ENCODE measurements around the gene HAGHL.

The HAGHL gene, protein sequence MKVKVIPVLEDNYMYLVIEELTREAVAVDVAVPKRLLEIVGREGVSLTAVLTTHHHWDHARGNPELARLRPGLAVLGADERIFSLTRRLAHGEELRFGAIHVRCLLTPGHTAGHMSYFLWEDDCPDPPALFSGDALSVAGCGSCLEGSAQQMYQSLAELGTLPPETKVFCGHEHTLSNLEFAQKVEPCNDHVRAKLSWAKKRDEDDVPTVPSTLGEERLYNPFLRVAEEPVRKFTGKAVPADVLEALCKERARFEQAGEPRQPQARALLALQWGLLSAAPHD

DNA sequence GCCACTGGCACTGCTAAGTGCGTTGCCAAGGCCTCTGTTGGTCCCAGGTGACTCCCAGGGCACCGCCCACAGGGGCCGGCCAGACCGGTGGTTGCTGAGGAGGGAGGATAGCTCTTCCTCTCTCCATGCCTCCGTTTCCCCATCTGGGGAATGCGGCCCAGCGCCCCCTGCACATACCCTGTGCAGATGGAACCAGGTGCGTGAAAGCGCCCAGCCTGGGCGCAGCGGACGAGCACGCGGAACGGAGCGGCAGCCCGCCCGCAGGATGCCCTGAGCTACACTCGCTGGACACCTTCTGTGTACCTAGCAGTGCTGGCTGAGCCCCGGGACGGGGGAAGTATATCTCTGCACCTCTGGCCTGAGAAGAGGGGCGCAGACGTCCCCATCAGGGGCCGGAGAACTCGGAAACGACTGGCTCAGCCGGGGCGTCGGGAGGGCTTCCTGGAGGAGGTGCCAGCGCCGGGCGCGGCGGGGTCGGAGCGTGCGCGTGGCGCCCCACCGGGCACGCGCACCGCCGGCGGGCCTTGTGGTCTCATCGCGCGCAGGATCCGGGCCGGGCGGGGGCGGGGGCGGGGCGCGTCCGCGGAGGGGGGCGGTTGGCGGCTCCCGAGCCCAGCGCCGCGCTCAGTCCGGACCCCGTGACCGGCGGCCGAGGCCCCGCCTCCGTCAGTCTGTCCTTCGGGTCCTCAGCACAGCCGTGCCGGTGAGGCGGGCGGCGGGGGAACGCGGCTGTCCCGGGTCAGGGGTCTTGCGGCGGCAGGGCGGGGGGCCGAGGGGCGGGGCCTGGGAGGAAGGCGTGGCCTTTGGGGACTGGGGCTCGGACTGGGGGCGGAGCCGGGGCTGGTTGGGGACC, at the start of gene HAGHL, which contains the start of gene CCDC78:
TSS of gene HAGHL (plus strand) at position 669 of the 853 bp plus-strand sequence. CDS start 404 bp downstream, outside the sequence.
TSS of gene CCDC78 (minus strand) at position 6 of the 853 bp plus-strand sequence. CDS start 76 bp downstream, outside the sequence.
- DNase-seq (ENCODE audit: low read depth in 2 of 2, low spot score in 1 of 2) = peak; percentile 28 to 38

DNA sequence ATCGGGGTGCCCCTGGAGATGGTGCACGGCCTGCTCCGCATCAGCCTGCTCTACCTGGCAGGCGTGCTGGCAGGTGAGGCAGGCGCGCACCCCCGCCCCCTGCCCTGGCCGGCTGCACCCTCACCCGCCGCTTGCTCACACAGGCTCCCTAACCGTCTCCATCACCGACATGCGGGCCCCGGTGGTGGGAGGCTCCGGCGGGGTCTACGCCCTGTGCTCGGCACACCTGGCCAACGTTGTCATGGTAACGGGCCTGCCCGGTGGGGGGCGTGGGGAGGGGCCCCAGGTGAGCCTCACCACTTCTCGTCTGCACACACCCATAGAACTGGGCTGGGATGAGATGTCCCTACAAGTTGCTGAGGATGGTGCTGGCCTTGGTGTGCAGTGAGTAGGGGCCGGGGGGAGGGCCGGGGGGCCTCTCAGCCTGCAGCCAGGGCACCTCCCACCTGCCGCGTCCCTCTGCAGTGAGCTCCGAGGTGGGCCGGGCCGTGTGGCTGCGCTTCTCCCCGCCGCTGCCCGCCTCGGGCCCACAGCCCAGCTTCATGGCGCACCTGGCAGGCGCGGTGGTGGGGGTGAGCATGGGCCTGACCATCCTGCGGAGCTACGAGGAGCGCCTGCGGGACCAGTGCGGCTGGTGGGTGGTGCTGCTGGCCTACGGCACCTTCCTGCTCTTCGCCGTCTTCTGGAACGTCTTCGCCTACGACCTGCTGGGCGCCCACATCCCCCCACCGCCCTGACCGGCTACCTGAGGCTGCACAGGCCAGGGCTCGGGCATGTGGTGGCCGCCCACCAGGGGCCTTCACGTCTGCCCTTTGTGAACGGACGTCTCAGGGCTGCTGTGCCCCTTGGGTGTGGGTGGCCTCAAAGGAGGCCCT, 49.4 kb upstream of the HAGHL start:
- DNase-seq (ENCODE audit: low read depth in 2 of 2, low spot score in 1 of 2) = no peak

DNA sequence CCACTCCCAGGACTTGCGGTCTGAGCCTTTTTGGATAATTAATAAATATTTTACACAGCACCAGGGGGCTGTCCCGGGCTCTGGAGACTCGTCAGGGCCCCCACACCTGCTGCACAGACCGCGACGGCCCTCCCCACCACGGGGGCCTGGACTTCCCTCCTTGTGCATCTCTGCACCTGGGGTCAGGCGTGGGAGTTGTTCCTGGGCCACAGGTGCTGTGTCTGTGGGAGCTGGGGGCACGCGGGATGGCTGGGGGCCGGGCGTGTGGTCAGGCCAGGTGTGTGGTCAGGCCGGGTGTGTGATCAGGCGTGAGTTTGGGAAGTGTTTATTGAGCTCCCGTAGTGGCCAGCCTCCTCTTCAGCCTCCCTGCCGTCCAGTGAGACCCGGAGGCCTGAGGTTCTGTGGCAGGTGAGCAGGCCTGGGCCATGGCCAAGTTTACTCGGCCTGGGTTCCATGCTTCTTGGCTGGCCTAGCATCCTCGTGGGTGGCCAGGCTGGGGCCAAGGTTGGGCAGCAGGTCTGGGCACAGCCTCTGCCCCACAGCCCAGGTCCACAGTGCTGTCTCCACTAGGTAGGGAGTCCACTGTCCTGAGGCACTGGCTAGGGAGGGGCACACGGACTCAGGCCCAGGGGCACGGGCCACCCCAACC, 48.6 kb upstream of the HAGHL start:
- DNase-seq (ENCODE audit: low read depth in 2 of 2, low spot score in 1 of 2) = no peak

DNA sequence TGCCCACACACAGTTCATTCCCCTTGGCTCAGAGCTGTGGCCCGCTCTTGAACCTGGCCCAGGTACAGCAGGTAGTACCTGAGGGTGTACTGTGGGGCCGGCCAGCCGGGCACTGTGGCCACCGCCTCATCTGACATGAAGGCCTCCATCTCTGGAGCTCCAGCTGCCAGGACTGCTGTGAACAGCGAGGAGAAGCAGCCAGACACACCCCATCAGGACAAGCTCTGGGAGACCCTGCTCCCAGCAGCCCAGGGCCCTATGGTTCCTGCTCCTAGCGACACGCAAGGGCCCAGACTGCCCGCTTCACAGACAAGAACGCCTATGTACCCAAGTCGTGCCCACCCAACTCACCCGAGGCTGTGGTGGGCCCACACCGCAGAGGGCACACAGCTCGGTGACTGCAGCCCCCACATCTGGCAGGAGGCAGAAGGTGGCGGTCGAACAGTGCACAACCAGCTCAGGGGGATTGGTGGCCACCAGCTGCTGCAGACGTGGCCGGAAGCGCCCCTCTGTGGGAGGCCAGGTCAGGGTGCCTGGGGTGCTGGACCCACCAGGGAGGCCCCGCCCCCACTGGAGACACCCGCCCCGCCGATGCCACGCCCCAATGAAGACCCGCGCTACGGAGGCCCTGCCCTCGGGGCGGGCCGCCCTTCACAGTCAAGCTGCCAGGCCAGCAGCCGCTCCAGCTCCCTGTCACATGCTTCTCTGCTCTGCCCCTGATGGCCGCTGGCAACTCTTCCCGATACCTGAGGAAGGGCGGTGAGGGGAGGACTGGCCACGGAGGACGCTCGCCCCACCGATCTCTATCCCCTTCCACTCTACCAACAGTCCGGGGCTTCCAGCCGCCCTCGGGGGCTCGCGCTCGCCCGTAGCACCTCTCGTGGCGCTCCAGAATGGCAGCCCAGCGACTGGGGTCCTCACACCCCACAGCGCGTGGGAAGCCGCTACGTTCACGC, 47.8 kb upstream of the HAGHL start:
- DNase-seq (ENCODE audit: low read depth in 2 of 2, low spot score in 1 of 2) = no peak

DNA sequence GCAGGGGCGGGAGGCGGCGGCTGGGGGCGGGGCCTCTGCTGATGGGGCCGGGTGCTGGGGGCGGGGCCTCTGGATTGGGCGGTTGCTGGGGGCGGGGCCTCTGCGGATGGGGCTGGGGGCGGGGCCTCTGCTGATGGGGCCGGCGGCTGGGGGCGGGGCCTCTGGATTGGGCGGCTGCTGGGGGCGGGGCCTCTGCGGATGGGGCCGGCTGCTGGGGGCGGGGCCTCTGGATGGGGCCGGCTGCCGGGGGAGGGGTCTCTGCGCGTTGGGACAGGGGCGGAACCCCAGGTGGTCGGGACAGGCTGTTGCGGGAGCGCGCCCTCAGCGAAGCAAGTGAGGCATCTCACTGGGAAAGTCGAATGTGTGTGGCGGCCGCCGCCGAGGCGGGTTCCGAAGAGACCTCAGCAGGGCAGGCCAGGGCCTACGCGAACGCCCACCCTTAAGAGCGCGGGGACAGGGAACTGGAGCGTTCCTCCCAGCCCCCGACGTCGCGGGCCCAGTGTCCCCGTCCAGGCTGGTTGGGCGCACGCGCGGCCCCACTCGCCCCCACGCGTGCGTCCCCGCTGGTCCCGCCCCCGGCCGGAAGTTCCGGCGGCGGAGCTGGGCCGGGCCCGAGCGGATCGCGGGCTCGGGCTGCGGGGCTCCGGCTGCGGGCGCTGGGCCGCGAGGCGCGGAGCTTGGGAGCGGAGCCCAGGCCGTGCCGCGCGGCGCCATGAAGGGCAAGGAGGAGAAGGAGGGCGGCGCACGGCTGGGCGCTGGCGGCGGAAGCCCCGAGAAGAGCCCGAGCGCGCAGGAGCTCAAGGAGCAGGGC, 46.9 kb upstream of the HAGHL start, which contains the start of gene STUB1:
TSS of gene STUB1 (plus strand) at position 597 of the 811 bp plus-strand sequence. CDS start at position 713, 116 bp downstream.
- peak; percentile 65 to 80 for DNase-seq (ENCODE audit: low read depth in 2 of 2, low spot score in 1 of 2)

DNA sequence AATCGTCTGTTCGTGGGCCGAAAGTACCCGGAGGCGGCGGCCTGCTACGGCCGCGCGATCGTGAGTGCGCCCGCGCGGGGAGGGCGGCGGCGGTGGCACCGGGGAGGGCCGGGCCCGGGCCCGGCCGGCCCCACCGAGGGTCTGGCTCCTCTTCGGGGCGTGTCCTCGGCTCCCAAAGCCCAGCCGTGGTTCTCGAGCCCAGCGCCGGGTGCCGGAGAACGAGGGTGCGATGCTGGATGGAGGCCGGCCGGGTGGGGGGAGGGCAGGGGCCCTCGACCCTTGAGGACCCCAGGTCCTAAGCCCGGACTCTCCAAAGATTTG, 46.3 kb upstream of the HAGHL start:
- DNase-seq (ENCODE audit: low read depth in 2 of 2, low spot score in 1 of 2) = no peak

DNA sequence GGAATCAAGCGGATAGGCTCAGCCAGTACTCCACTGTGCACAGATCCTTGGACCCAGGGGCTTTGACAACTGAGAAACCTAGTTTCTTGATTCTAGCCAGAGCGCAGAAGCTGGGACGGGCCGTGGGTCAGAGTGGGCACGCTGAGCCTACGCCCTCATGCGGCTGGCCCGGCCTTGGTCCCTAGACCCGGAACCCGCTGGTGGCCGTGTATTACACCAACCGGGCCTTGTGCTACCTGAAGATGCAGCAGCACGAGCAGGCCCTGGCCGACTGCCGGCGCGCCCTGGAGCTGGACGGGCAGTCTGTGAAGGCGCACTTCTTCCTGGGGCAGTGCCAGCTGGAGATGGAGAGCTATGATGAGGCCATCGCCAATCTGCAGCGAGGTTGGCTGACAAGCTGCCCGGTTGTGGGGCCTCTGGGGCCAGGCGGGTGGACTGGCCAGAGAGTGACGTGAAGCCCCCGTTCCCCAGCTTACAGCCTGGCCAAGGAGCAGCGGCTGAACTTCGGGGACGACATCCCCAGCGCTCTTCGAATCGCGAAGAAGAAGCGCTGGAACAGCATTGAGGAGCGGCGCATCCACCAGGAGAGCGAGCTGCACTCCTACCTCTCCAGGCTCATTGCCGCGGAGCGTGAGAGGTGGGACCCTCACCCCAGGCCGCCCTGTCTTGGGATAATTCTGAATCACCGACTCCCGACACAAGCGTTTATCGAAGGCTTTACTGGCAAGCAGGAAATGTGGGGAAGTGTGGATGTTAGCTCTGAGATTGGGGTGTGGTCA, 45.8 kb upstream of the HAGHL start:
- no peak for DNase-seq (ENCODE audit: low read depth in 2 of 2, low spot score in 1 of 2)

DNA sequence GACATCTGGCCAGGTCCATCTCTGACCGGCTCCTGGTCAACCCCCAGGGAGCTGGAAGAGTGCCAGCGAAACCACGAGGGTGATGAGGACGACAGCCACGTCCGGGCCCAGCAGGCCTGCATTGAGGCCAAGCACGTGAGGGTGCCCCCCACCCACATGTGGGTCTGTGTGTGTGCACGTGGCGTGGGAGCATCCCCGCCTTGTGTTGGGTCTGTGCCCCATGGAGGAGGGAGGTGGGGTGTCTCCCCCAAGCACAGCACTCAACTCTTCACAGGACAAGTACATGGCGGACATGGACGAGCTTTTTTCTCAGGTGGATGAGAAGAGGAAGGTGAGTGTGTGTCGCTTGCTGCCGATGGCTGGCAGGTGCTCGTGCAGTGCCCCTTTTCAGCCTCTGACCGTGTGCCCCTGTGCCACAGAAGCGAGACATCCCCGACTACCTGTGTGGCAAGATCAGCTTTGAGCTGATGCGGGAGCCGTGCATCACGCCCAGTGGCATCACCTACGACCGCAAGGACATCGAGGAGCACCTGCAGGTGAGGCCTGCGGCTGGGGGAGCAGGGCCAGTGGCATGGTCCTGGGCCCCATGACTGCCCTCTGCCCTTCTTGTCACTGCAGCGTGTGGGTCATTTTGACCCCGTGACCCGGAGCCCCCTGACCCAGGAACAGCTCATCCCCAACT, 45.0 kb upstream of the HAGHL start:
- DNase-seq (ENCODE audit: low read depth in 2 of 2, low spot score in 1 of 2) = no peak

DNA sequence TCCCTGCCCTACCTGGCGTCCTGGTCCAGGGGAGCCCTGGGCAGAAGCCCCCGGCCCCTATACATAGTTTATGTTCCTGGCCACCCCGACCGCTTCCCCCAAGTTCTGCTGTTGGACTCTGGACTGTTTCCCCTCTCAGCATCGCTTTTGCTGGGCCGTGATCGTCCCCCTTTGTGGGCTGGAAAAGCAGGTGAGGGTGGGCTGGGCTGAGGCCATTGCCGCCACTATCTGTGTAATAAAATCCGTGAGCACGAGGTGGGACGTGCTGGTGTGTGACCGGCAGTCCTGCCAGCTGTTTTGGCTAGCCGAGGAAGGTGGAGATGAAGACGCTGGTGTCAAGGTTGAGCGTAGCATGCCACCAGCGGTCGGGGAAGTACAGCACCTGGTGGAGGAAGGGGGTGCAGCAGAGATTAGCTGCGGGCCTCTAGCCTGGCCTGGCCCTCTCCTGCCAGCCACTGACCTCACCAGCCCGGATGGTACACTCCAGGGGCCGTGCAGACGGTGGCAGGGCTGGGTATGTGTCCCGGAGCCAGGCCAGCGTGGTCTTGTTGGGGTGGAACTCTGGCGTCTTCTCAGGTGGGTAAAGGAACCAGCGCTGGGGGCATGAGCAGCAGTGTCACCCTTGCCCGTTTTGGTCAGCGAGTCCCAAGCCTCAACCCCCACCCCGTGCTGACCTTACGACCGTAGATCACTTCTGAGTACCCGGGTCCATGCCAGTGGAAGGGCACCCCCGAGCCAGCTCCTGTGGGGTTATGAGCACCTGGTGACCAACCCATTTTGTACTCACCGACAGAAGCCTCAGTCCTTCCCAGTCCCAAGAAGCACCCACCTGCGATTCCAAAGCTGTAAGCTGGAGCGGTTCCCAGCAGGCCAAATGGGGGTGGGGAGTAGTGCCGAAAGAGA, 44.2 kb upstream of the HAGHL start:
- DNase-seq (ENCODE audit: low read depth in 2 of 2, low spot score in 1 of 2) = no peak

DNA sequence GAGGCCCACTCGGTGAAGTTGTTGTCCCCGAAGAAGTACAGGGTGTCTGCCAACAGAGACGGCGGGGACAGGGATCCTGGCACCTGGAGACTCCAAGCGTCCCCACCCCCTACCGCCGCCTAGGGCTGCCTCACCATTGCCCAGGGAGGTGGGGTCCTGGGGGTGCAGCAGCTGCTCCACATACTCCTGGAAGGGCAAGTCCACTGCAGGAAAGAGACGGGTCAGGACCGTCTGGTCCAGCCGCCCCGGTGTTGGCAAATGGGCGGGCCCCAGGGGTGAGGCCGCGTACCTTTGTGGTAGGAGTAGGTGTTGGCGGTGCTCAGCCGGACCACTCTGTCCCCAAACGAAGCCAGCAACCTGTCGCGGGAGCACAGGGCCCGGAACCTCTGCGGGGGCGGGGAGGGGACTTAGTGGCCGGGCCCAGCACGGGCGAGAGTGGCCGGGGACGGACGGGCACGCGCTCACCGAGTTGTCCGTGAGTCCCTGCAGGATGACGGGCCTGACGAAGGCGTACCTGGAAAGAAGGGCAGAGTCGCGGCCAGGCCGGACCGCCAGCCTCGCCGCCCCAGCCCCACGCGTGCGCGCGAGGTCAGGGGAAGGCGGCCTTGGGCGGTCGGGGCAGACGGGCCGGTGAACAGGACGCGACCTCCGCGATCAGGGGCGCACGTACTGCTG, 43.4 kb upstream of the HAGHL start:
- DNase-seq (ENCODE audit: low read depth in 2 of 2, low spot score in 1 of 2) = no peak

DNA sequence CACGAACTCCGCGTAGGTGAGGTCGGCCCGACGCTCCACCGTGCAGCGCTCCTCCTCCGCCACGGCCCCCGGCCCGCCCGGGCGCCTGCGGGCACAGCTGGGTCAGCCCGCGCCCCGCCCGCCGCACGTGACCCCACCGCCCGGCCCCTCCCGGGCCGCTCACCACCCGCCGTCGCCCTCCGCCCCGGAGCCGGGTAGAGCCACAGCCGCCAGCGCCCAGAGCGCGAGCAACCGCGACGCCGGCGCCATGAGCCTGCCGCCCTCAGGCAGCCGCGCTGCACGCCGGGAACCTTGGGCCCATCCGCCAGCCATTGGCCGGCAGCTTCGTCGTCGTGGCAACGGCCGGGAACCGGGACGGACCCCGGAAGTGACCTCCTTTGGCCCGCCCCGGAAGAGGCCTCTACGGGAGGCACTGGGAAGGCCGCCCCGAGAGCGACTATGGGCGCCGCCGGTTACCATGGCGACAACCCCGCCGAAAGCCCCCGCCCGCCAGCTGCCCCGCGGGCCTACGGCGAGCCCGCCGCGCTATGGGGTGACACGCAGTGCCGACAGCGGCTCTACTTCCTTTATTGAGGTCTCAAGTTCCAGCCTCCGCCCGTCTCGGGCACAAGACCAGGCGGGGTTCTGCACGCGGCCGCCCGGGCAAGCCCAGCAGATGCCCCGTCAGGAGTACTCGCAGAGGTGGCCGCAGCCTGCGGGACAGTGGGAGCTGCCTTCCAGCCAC, 42.7 kb upstream of the HAGHL start, which contains the start of gene JMJD8:
TSS of gene JMJD8 (minus strand) at position 264 of the 724 bp plus-strand sequence. CDS start at position 249, 15 bp downstream.
- DNase-seq (ENCODE audit: low read depth in 2 of 2, low spot score in 1 of 2) = peak; percentile 88 to 91

DNA sequence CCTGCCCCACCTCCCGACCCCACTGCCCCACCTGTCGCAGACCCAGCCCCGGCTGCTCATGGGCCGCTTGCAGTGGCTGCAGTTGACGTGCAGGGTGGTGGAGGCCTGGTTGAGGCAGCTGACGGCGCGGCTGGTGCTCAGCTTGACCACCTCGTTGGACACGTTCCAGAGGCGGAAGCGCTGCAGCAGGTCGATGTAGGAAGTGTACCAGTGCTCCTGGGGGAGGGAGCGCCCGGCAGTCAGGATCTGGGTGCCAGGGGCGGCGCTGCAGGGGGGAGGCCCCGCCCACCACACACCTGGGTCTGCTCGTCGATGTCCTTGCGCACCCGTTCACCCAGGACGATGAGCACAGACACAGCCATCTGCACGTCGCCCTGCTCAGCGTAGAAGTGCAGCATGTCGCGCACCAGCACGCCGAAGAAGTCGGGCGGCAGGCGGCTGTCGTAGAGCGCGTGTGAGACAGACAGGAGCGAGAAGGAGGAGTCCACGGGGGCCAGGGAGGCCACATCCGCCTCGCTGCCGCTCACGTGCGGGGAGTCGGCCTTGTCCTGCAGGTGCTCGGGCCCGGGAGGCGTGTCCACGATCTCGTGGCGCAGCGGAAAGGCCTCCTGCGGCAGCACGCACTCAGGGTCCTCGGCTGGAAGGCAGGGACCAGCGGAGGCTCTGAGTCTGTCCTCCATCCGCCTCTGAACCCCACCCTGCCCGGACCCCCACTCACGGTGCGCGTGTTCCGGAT, 41.8 kb upstream of the HAGHL start:
- DNase-seq (ENCODE audit: low read depth in 2 of 2, low spot score in 1 of 2) = no peak

DNA sequence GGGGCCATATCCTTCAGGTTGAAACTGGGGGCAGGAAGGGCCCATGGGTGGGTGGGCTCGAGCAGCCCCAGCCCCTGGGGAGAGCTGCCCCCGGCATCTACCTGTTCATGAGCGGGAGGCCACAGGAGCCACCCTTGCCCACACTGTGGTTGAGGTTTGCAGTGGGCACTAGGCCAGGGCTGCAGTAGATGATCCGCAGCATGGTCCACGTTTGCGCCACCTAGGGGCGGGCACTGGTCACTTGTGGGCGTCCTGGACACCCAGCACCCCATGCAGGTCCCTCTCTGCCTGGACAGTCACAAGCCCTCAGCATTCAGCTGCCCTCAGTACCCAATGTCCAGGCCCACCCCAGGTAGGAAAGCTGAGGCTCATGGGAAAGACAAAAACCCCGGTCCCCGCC, 40.9 kb upstream of the HAGHL start:
- no peak for DNase-seq (ENCODE audit: low read depth in 2 of 2, low spot score in 1 of 2)

DNA sequence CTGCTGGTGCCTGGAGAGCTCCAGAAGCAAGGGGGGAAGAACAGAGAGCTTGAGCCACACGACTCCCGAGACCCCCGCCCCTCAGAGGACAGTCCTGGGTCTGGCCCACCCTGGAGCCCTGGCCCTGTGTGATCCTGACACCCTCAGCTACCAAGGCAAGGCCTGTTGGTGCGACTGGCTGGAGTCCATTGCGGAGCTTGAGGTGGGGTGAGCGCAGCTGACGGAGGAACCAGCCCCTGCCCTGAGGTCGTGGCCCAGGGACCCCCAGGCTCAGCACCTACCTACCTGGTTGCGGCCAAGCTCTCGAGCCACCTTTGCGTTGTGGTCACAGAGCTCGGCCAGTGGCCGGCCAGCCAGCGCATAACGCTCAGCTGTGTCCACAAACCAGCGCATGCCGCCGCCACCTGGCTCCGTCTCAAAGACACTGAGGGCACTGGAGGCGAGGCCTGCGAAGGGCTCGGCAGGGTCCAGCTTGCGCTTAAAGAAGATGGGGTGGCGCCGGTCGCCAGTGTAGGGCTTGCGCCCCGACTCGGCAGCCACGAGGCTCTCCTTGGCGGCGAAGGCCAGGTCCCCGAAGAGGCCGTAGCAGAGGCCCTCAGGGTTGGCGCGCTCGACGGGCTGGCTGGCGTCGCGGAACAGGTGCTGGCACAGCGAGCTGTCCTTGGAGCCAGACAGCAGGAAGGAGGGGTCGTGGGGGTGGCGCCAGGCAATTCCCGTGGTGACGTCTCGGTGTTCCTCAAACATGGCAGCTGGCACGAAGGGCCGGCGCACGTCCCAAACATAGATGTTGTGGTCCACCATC, 40.2 kb upstream of the HAGHL start:
- DNase-seq (ENCODE audit: low read depth in 2 of 2, low spot score in 1 of 2) = no peak

Measured in stimulated activated CD8-positive, alpha-beta memory T cell treated with anti-CD3 and anti-CD28 coated beads, Interleukin-4, amount 100 ng/mL, for 1 hour (primary cell).